ENCODE data around the gene TRIP6.

DNA sequence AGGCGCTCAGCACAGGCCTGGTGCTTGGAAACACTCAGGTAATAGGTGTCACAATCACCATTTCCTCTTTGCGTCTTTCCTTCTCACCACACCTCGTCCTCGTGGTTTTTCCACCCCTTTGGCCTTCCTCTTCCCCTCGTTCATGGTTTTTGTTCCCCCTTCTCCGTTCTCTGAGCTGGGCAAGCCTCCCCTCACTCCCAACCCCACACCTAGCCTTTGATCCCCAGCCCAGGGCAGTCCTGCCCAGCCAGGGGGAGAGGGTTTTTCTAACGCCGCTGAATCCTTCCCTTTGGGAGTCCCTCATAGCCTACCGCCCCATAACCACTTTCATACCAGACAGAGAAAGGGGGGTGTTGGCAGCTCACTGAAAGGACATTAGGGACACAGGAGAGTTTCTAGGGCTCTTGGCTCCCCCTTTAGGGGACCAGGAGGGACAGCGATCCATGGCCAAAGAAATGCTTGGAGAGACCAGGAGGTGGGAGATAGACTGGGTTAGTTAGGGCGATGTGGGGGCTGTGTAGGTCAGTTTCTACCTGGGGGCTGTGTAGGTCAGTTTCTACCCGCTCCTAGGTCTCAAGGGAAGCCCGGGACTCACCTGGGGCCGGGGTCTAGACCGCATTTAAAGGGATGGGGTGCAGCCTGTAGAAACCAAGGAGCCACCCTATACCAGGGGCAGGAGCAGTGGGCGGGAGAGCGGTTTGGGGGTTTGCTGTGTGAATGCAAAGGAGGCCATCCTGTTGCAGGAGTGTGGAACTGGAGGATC lies 41.3 kb upstream of the TRIP6 start:
- TF ChIP-seq, protein P1, sequence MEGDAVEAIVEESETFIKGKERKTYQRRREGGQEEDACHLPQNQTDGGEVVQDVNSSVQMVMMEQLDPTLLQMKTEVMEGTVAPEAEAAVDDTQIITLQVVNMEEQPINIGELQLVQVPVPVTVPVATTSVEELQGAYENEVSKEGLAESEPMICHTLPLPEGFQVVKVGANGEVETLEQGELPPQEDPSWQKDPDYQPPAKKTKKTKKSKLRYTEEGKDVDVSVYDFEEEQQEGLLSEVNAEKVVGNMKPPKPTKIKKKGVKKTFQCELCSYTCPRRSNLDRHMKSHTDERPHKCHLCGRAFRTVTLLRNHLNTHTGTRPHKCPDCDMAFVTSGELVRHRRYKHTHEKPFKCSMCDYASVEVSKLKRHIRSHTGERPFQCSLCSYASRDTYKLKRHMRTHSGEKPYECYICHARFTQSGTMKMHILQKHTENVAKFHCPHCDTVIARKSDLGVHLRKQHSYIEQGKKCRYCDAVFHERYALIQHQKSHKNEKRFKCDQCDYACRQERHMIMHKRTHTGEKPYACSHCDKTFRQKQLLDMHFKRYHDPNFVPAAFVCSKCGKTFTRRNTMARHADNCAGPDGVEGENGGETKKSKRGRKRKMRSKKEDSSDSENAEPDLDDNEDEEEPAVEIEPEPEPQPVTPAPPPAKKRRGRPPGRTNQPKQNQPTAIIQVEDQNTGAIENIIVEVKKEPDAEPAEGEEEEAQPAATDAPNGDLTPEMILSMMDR (IDR thresholded peaks at IDR 0.05), result peak; percentile 47
- TF ChIP-seq EZH2 (IDR thresholded peaks at IDR 0.05), result no peak
- no peak for TF ChIP-seq EZH2phosphoT487 (IDR thresholded peaks at IDR 0.05)

All from neural progenitor cell (in vitro differentiated cells).